Panc1 (cell line): ENCODE data around the gene MAPK8IP2. TPM values are rescaled to one million over a fixed set of nuclear protein-coding genes. Genes with fewer than 3 reads are reported as not detected.

Source experiments
- ATAC-seq: fragments of 200-7000 bp; cut with Tn5 transposase; 2 replicates; pipeline ENCODE4 v1.9.1; 2020; ENCODE audit warnings: mild to moderate bottlenecking, moderate library complexity
- BruUV-seq: library from RNA; stranded (reverse); fragments of 400-500 nt; replicated peaks from 2 replicates; lab custom pipeline; 2021; lab: Mats Ljungman, UMichigan
- CTCF ChIA-PET: fragments of 300-600 bp; sonication (Branson Sonifier 250); formaldehyde crosslinking; loops from one replicate; lab custom pipeline; 2022; ENCODE audit warnings: antibody characterized with exemption; lab: Charles Lee
- POLR2A ChIA-PET: fragments of 300-600 bp; sonication (Branson Sonifier 250); formaldehyde crosslinking; loops from one replicate; lab custom pipeline; 2022; ENCODE audit warnings: antibody characterized with exemption; lab: Charles Lee
- DNase-seq: peaks from one replicate; pipeline ENCODE4 v3.0.0-alpha.2; 2010; ENCODE audit warnings: low read depth, low spot score
- H3K27ac ChIP-seq: 2 replicates; pipeline ENCODE4 v1.5.1; 2011; ENCODE audit warnings: mild to moderate bottlenecking, low read length, inconsistent platforms
- H3K27me3 ChIP-seq: fragments of 200-500 bp; sonication (Bioruptor generic); 2 replicates; pipeline ENCODE4 v1.6.0; 2014; ENCODE audit warnings: low read length, inconsistent platforms; ENCODE audit not compliant: control insufficient read depth, insufficient read depth
- H3K36me3 ChIP-seq: fragments of 200-500 bp; sonication (Bioruptor generic); 2 replicates; pipeline ENCODE4 v1.5.1; 2014; ENCODE audit warnings: inconsistent platforms, mild to moderate bottlenecking, low read length, moderate library complexity; ENCODE audit not compliant: control insufficient read depth, insufficient read depth
- H3K4me1 ChIP-seq: 2 replicates; pipeline ENCODE4 v1.5.1; 2011; ENCODE audit warnings: inconsistent platforms, mild to moderate bottlenecking, low read length, moderate library complexity; ENCODE audit not compliant: control insufficient read depth, insufficient read depth
- H3K4me3 ChIP-seq, 2 experiments: 2 replicates each; pipeline ENCODE4 v1.5.1; 2011 to 2012; ENCODE audit warnings: low read depth in 2 of 2, low read length in 2 of 2, mild to moderate bottlenecking in 2 of 2, inconsistent platforms in 1 of 2, moderate library complexity in 1 of 2
- H3K9me3 ChIP-seq: fragments of 200-500 bp; sonication (Bioruptor generic); 2 replicates; pipeline ENCODE4 v1.5.1; 2014; ENCODE audit warnings: low read depth, mild to moderate bottlenecking, inconsistent platforms, low read length, moderate library complexity; ENCODE audit not compliant: control insufficient read depth, insufficient read depth
- CTCF ChIP-seq: fragments of 450-650 bp; IDR thresholded peaks from 2 replicates; pipeline ENCODE4 v1.5.1; 2017; ENCODE audit warnings: mild to moderate bottlenecking
- POLR2AphosphoS5 ChIP-seq: IDR thresholded peaks from 2 replicates; pipeline ENCODE4 v1.6.1; 2012; ENCODE audit warnings: mild to moderate bottlenecking, low read depth, low read length, moderate library complexity
- REST ChIP-seq, 2 experiments: IDR thresholded peaks; 2 replicates each; pipeline ENCODE4 v1.6.1; 2011 to 2012; ENCODE audit warnings: low read depth in 2 of 2, control low read depth in 1 of 2, low read length in 1 of 2, mild to moderate bottlenecking in 1 of 2, moderate library complexity in 1 of 2; ENCODE audit not compliant: insufficient read depth in 1 of 2
- SIN3A ChIP-seq: IDR thresholded peaks from 2 replicates; pipeline ENCODE4 v1.6.1; 2012; ENCODE audit warnings: low read depth, mild to moderate bottlenecking, low read length, moderate library complexity, borderline replicate concordance; ENCODE audit not compliant: insufficient read depth
- TCF7L2 ChIP-seq: IDR thresholded peaks from 2 replicates; pipeline ENCODE4 v1.6.1; 2011; ENCODE audit warnings: mild to moderate bottlenecking, low read depth, low read length, inconsistent platforms
- in situ Hi-C: cut with HindIII; loops from 2 replicates; pipeline ENCODE4 v1.10.0; 2016; ENCODE audit warnings: low sequenced_read_pairs, low pct_unique_long_range_greater_than_20kb
- intact Hi-C: fragments of 100-400 bp; cut with micrococcal nuclease; formaldehyde crosslinking; loops from one replicate; pipeline ENCODE4 v1.10.0; 2022; ENCODE audit not compliant: unreplicated experiment
- total RNA-seq: library from RNA; stranded (reverse); gene quantifications from one replicate; pipeline ENCODE4 v1.2.1, GENCODE V29; 2021; ENCODE audit not compliant: unreplicated experiment

MAPK8IP2 gene
- total RNA-seq, 1 experiment from 2014 or later = 38.4 TPM

GRCh38 chr22:50601669-50602337 lies 1.2 kb downstream of the MAPK8IP2 start:
- peak overlapping the region; percentile 53 to 56 for H3K4me3 ChIP-seq
- no peaks in the 10 kb centered on the region for H3K27me3 ChIP-seq
- no TSS peak for BruUV-seq
- DNase-seq (no peak), ATAC-seq (no peak)
- CTCF ChIA-PET = no interaction called here
- peaks cover 3% of the 10 kb centered on the region; the same call in 1 of the 2 replicates for H3K4me1 ChIP-seq
- TF ChIP-seq CTCF (no peak), POLR2AphosphoS5 (no peak), TCF7L2 (no peak), REST (IDR thresholded peaks at IDR 0.05; ENCODE audit: insufficient read depth in 1 of 2, low read depth in 2 of 2, low read length in 1 of 2) (no peak), SIN3A (no peak)
- no peaks in the 10 kb centered on the region for H3K9me3 ChIP-seq
- no peak overlapping the region for H3K27ac ChIP-seq
- H3K36me3 ChIP-seq = no peaks in the 10 kb centered on the region
- in situ Hi-C loops (no loop called here), intact Hi-C loops (no loop called here)
- POLR2A ChIA-PET = no interaction called here

- ChIA-PET CTCF (no interaction called here), POLR2A (no interaction called here)
- TF ChIP-seq POLR2AphosphoS5 = no peak
- TF ChIP-seq TCF7L2 = no peak
- TF ChIP-seq SIN3A = no peak
- no peak for TF ChIP-seq CTCF
- no peak for TF ChIP-seq REST (IDR thresholded peaks at IDR 0.05; ENCODE audit: insufficient read depth in 1 of 2, low read depth in 2 of 2, low read length in 1 of 2)
- BruUV-seq = TSS peak; percentile 75
- intact Hi-C loops = no loop called here
- Histone ChIP-seq H3K4me1 (peaks cover 3% of the 10 kb centered on the region; the same call in 1 of the 2 replicates), H3K27me3 (no peaks in the 10 kb centered on the region), H3K27ac (no peak overlapping the region), H3K36me3 (no peaks in the 10 kb centered on the region), H3K4me3 (no peak overlapping the region), H3K9me3 (no peaks in the 10 kb centered on the region)
- in situ Hi-C loops = no loop called here
- ATAC-seq (no peak), DNase-seq (no peak)
These were observed 1.7 kb downstream of the MAPK8IP2 start for GRCh38 chr22:50602338-50602700.
